ENCODE measurements around the gene MBD3L5.

The MBD3L5 gene

GRCh38 chr19:7072541-7072940 is 42.2 kb downstream of the MBD3L5 start:
- H3K27me3 ChIP-seq = no peaks in the 10 kb centered on the region
- no peak for TF ChIP-seq CTCF (IDR thresholded peaks at IDR 0.05)
- peaks cover 10 to 20% of the 10 kb centered on the region in 2 experiments for H3K4me1 ChIP-seq (ENCODE audit: control insufficient read depth in 1 of 2, insufficient read depth in 1 of 2, low read depth in 1 of 2, low read length in 1 of 2)
- peaks cover 64% of the 10 kb centered on the region for H3K36me3 ChIP-seq
- peaks cover 4% of the 10 kb centered on the region for H3K9me3 ChIP-seq
- no peak overlapping the region for H3K27ac ChIP-seq
- H3K4me3 ChIP-seq (ENCODE audit: low read depth in 1 of 2, low read length in 1 of 2) = no peak overlapping the region

- Histone ChIP-seq H3K4me3 (ENCODE audit: low read depth in 1 of 2, low read length in 1 of 2) (no peak overlapping the region), H3K9me3 (peaks cover 14% of the 10 kb centered on the region)
- no peak for TF ChIP-seq CTCF (IDR thresholded peaks at IDR 0.05)
These were observed 44.4 kb downstream of the MBD3L5 start for GRCh38 chr19:7074705-7075282.

GRCh38 chr19:7076151-7076550 is 45.8 kb downstream of the MBD3L5 start:
- H3K4me3 ChIP-seq (ENCODE audit: low read depth in 1 of 2, low read length in 1 of 2) = no peak overlapping the region
- H3K27me3 ChIP-seq = no peaks in the 10 kb centered on the region
- H3K36me3 ChIP-seq = peaks cover 91% of the 10 kb centered on the region
- no peak for TF ChIP-seq CTCF (IDR thresholded peaks at IDR 0.05)
- H3K4me1 ChIP-seq (ENCODE audit: control insufficient read depth in 1 of 2, insufficient read depth in 1 of 2, low read depth in 1 of 2, low read length in 1 of 2) = no peaks in the 10 kb centered on the region
- H3K27ac ChIP-seq = no peak overlapping the region
- peaks cover 27% of the 10 kb centered on the region for H3K9me3 ChIP-seq

More at GRCh38 chr19:7074705-7075282, 44.4 kb downstream of the MBD3L5 start:
- Histone ChIP-seq H3K4me1 (ENCODE audit: control insufficient read depth in 1 of 2, insufficient read depth in 1 of 2, low read depth in 1 of 2, low read length in 1 of 2) (peaks cover 9 to 10% of the 10 kb centered on the region in 2 experiments), H3K36me3 (peaks cover 82% of the 10 kb centered on the region), H3K27me3 (no peaks in the 10 kb centered on the region), H3K27ac (no peak overlapping the region)

- Histone ChIP-seq H3K4me1 (ENCODE audit: control insufficient read depth in 1 of 2, insufficient read depth in 1 of 2, low read depth in 1 of 2, low read length in 1 of 2) (no peaks in the 10 kb centered on the region), H3K4me3 (ENCODE audit: low read depth in 1 of 2, low read length in 1 of 2) (no peak overlapping the region), H3K27ac (no peak overlapping the region), H3K27me3 (no peaks in the 10 kb centered on the region), H3K9me3 (peaks cover 42% of the 10 kb centered on the region), H3K36me3 (peaks cover 95% of the 10 kb centered on the region)
- TF ChIP-seq CTCF (IDR thresholded peaks at IDR 0.05) = no peak
These were observed 47.6 kb downstream of the MBD3L5 start for GRCh38 chr19:7078008-7078407.
